ENCODE measurements around the gene FANCE. TPM values are rescaled to one million over a fixed set of nuclear protein-coding genes. Genes with fewer than 3 reads are reported as not detected.

FANCE gene
- total RNA-seq, 1 experiment from 2014 or later: 6.9 TPM

- Histone ChIP-seq H3K4me1 (replicated peaks; ENCODE audit: insufficient read depth) (no peaks in the 10 kb centered on the region), H3K9me3 (ENCODE audit: insufficient read depth, low read depth) (no peaks in the 10 kb centered on the region), H3K4me3 (no peak overlapping the region), H3K36me3 (ENCODE audit: low read depth) (no peaks in the 10 kb centered on the region), H3K27ac (no peak overlapping the region), H3F3A (ENCODE audit: insufficient read depth, low read depth) (no peaks in the 10 kb centered on the region), H2AFZ (no peak overlapping the region), H3K27me3 (ENCODE audit: insufficient read depth, low read depth) (no peaks in the 10 kb centered on the region), H3K9me2 (ENCODE audit: insufficient read depth) (no peaks in the 10 kb centered on the region), H4K20me1 (ENCODE audit: insufficient read depth) (no peaks in the 10 kb centered on the region), H3K4me2 (no peak overlapping the region), H3K79me2 (ENCODE audit: low read depth) (no peaks in the 10 kb centered on the region)
- intact Hi-C loops (cut with micrococcal nuclease; ENCODE audit: unreplicated experiment): no loop called here
- ChIA-PET CTCF (interaction anchor here (0.5 kb wide), 1 partner anchor 93 kb away, joined by 13 read pairs; no protein-coding TSS in a partner anchor), POLR2A (ENCODE audit: unreplicated experiment) (no interaction called here)
- TF ChIP-seq CTCF (conservative IDR thresholded peaks at IDR 0.05) (no peak), EZH2 (IDR thresholded peaks at IDR 0.05; ENCODE audit: low read depth) (no peak)
- no TSS peak for BruUV-seq (replicated peaks)
- no peak for DNase-seq
Observed at GRCh38 chr6:35439308-35439707, 12.8 kb upstream of the FANCE start.

- Histone ChIP-seq H3K9me3 (ENCODE audit: insufficient read depth, low read depth) (no peaks in the 10 kb centered on the region), H3K4me2 (no peak overlapping the region), H3F3A (ENCODE audit: insufficient read depth, low read depth) (no peaks in the 10 kb centered on the region), H3K27me3 (ENCODE audit: insufficient read depth, low read depth) (no peaks in the 10 kb centered on the region), H2AFZ (no peak overlapping the region), H3K79me2 (ENCODE audit: low read depth) (no peaks in the 10 kb centered on the region), H3K36me3 (ENCODE audit: low read depth) (no peaks in the 10 kb centered on the region), H3K4me1 (replicated peaks; ENCODE audit: insufficient read depth) (no peaks in the 10 kb centered on the region), H3K9me2 (ENCODE audit: insufficient read depth) (no peaks in the 10 kb centered on the region), H4K20me1 (ENCODE audit: insufficient read depth) (no peaks in the 10 kb centered on the region), H3K4me3 (no peak overlapping the region), H3K27ac (no peak overlapping the region)
- TF ChIP-seq EZH2 (IDR thresholded peaks at IDR 0.05; ENCODE audit: low read depth): no peak
- no peak for TF ChIP-seq CTCF (conservative IDR thresholded peaks at IDR 0.05)
- POLR2A ChIA-PET (ENCODE audit: unreplicated experiment): no interaction called here
- BruUV-seq (replicated peaks): no TSS peak
- DNase-seq: no peak
- CTCF ChIA-PET: no interaction called here
- intact Hi-C loops (cut with micrococcal nuclease; ENCODE audit: unreplicated experiment): no loop called here
Observed at GRCh38 chr6:35441205-35441604, 10.9 kb upstream of the FANCE start.

GRCh38 chr6:35441642-35442041 is 10.5 kb upstream of the FANCE start:
- intact Hi-C loops (cut with micrococcal nuclease; ENCODE audit: unreplicated experiment): no loop called here
- no TSS peak for BruUV-seq (replicated peaks)

More at GRCh38 chr6:35441642-35442041, 10.5 kb upstream of the FANCE start:
- Histone ChIP-seq H3K9me3 (ENCODE audit: insufficient read depth, low read depth) (no peaks in the 10 kb centered on the region), H3K4me3 (no peak overlapping the region), H3K36me3 (ENCODE audit: low read depth) (no peaks in the 10 kb centered on the region), H3K27ac (no peak overlapping the region), H3K79me2 (ENCODE audit: low read depth) (no peaks in the 10 kb centered on the region), H2AFZ (no peak overlapping the region), H3K9me2 (ENCODE audit: insufficient read depth) (no peaks in the 10 kb centered on the region), H3F3A (ENCODE audit: insufficient read depth, low read depth) (no peaks in the 10 kb centered on the region), H3K4me1 (replicated peaks; ENCODE audit: insufficient read depth) (no peaks in the 10 kb centered on the region), H4K20me1 (ENCODE audit: insufficient read depth) (no peaks in the 10 kb centered on the region), H3K4me2 (no peak overlapping the region), H3K27me3 (ENCODE audit: insufficient read depth, low read depth) (no peaks in the 10 kb centered on the region)
- TF ChIP-seq EZH2 (IDR thresholded peaks at IDR 0.05; ENCODE audit: low read depth): no peak
- no peak for TF ChIP-seq CTCF (conservative IDR thresholded peaks at IDR 0.05)
- no peak for DNase-seq
- ChIA-PET POLR2A (ENCODE audit: unreplicated experiment) (no interaction called here), CTCF (no interaction called here)
